Superior temporal gyrus (tissue), 1 donor: Measurements from ENCODE around the gene SLC37A3.

Source experiments
- DNase-seq: peaks from one replicate; pipeline ENCODE4 v3.0.0-alpha.2; 2016; ENCODE audit errors: extremely low spot score

Gene SLC37A3

GRCh38 chr7:140402178-140402835 is 4.0 kb upstream of the SLC37A3 start:
- DNase-seq: no peak

GRCh38 chr7:140400381-140400780 is 2.1 kb upstream of the SLC37A3 start:
- DNase-seq: no peak

GRCh38 chr7:140398821-140399220 is 491 bp upstream of the SLC37A3 start:
- DNase-seq: no peak

- no peak for DNase-seq
Measured at GRCh38 chr7:140393756-140394306, 4.5 kb downstream of the SLC37A3 start.

GRCh38 chr7:140391634-140392033 is 6.7 kb downstream of the SLC37A3 start:
- DNase-seq: no peak

- DNase-seq: no peak
Measured at GRCh38 chr7:140390466-140391190, 7.7 kb downstream of the SLC37A3 start.

- DNase-seq: no peak
Measured at GRCh38 chr7:140390034-140390433, 8.3 kb downstream of the SLC37A3 start.

- no peak for DNase-seq
Measured at GRCh38 chr7:140389445-140389844, 8.9 kb downstream of the SLC37A3 start.

GRCh38 chr7:140384894-140385545 is 13.3 kb downstream of the SLC37A3 start:
- no peak for DNase-seq

- DNase-seq: no peak
Measured at GRCh38 chr7:140383954-140384713, 14.2 kb downstream of the SLC37A3 start.

GRCh38 chr7:140375892-140376730 is 22.2 kb downstream of the SLC37A3 start:
- no peak for DNase-seq

GRCh38 chr7:140375323-140375722 is 23.0 kb downstream of the SLC37A3 start:
- no peak for DNase-seq

GRCh38 chr7:140369294-140369693 is 29.0 kb downstream of the SLC37A3 start:
- DNase-seq: no peak

- DNase-seq: no peak
Measured at GRCh38 chr7:140367528-140367927, 30.8 kb downstream of the SLC37A3 start.

- no peak for DNase-seq
Measured at GRCh38 chr7:140364819-140365218, 33.5 kb downstream of the SLC37A3 start.

- DNase-seq: no peak
Measured at GRCh38 chr7:140360697-140361229, 37.6 kb downstream of the SLC37A3 start.

GRCh38 chr7:140358412-140359051 is 39.8 kb downstream of the SLC37A3 start:
- no peak for DNase-seq

GRCh38 chr7:140358024-140358411 is 40.3 kb downstream of the SLC37A3 start:
- no peak for DNase-seq

GRCh38 chr7:140350056-140350455 is 48.3 kb downstream of the SLC37A3 start:
- no peak for DNase-seq

- peak; percentile 67 for DNase-seq
Measured at GRCh38 chr7:140349144-140349771, 49.1 kb downstream of the SLC37A3 start.
